ENCODE measurements around the gene DMRTA1. TPM values are rescaled to one million over a fixed set of nuclear protein-coding genes. Genes with fewer than 3 reads are reported as not detected.

The DMRTA1 gene
- total and polyA plus RNA-seq, 2 of the 13 experiments (the other 11 are each of a cell fraction or from before 2014, with no cell fraction given): 0.13 to 0.16 TPM

GRCh38 chr9:22405869-22406659 is 40.6 kb upstream of the DMRTA1 start (continued):
- no peak for TF ChIP-seq ARHGAP35 (CRISPR knock-in tag; IDR thresholded peaks at IDR 0.05; ENCODE audit: borderline replicate concordance)
- no peak for TF ChIP-seq ZNF563 (CRISPR knock-in tag; IDR thresholded peaks at IDR 0.05)

DNA sequence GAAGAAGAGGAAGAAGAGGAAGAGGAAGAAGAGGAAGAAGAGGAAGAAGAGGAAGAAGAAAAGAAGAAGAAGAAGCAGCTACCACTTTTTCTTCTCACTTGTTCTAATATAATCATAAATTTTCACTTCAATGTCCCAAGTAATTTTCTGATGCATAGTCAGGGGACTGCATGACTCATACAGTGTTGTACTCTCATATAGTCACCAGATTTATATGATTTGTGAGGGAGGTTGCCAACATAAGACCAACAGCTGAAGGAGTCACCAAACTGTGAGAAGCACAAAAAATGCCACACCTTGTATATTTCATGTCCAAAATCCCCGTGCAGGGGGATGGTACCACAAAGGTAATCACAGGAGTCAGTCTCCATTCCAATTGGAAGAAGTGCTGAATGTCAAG is 32.7 kb upstream of the DMRTA1 start:
- no peak for DNase-seq (ENCODE audit: low spot score)
- no TSS peak for BruUV-seq (replicated peaks)
- Histone ChIP-seq H3K27ac (ENCODE audit: extremely low read length, insufficient read depth, low read length) (no peak overlapping the region), H3K9me3 (ENCODE audit: low read length) (no peaks in the 10 kb centered on the region), H2AFZ (ENCODE audit: low read length) (no peak overlapping the region), H3K4me3 (replicated peaks in 1 of 3; ENCODE audit: insufficient read depth in 1 of 3, low read depth in 2 of 3, low read length in 3 of 3) (no peak overlapping the region), H4K20me1 (ENCODE audit: insufficient read depth, low read length) (no peaks in the 10 kb centered on the region), H3K4me2 (ENCODE audit: low read depth, low read length) (no peak overlapping the region), H3K4me1 (ENCODE audit: insufficient read depth, low read length) (no peaks in the 10 kb centered on the region), H3K27me3 (ENCODE audit: control insufficient read depth in 1 of 2, insufficient read depth in 2 of 2, low read length in 2 of 2) (no peaks in the 10 kb centered on the region), H3K79me2 (ENCODE audit: insufficient read depth, low read length) (no peaks in the 10 kb centered on the region), H3K9ac (ENCODE audit: insufficient read depth, low read depth, low read length) (no peak overlapping the region), H3K36me3 (replicated peaks in 1 of 2; ENCODE audit: control insufficient read depth in 1 of 2, insufficient read depth in 2 of 2, low read length in 2 of 2) (no peaks in the 10 kb centered on the region)
- ChIA-PET CTCF (ENCODE audit: low intra/inter-chr PET ratio, low total read pairs) (no interaction called here), POLR2A (no interaction called here)
- intact Hi-C loops (cut with micrococcal nuclease; ENCODE audit: unreplicated experiment) (no loop called here), in situ Hi-C loops (cut with HindIII; ENCODE audit: extremely low pct_ligation_motif_present, low pct_unique_long_range_greater_than_20kb) (no loop called here)
- WGBS (ENCODE audit: low lambda C conversion rate): 0% methylated on average over 1 of the region's 1 CpG
- no peak for ATAC-seq
- TF ChIP-seq NR2F2 (IDR thresholded peaks at IDR 0.05; ENCODE audit: borderline replicate concordance, low read depth) (no peak), CENPT (CRISPR knock-in tag; IDR thresholded peaks at IDR 0.05; ENCODE audit: low read depth) (no peak), FOXJ3 (CRISPR knock-in tag; IDR thresholded peaks at IDR 0.05; ENCODE audit: borderline replicate concordance) (no peak), NR1H2 (CRISPR knock-in tag; IDR thresholded peaks at IDR 0.05; ENCODE audit: borderline replicate concordance, low read depth) (no peak), ZNF510 (CRISPR knock-in tag; IDR thresholded peaks at IDR 0.05; ENCODE audit: low read depth) (no peak)
- TF ChIP-seq, protein P1, sequence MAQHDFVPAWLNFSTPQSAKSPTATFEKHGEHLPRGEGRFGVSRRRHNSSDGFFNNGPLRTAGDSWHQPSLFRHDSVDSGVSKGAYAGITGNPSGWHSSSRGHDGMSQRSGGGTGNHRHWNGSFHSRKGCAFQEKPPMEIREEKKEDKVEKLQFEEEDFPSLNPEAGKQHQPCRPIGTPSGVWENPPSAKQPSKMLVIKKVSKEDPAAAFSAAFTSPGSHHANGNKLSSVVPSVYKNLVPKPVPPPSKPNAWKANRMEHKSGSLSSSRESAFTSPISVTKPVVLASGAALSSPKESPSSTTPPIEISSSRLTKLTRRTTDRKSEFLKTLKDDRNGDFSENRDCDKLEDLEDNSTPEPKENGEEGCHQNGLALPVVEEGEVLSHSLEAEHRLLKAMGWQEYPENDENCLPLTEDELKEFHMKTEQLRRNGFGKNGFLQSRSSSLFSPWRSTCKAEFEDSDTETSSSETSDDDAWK (CRISPR knock-in tag; IDR thresholded peaks at IDR 0.05): no peak
- no peak for FAIRE-seq

All from HepG2 (cell line).